C4-2B (cell line): ENCODE data around the gene SLC22A31.

ENCODE experiments used
- H3K27ac ChIP-seq: fragments of 450-650 bp; 2 replicates; pipeline ENCODE4 v1.5.1; 2017
- CTCF ChIP-seq: fragments of 450-650 bp; conservative IDR thresholded peaks from 2 replicates; pipeline ENCODE4 v1.5.1; 2017; ENCODE audit warnings: mild to moderate bottlenecking
- ZFX ChIP-seq: fragments of 450-650 bp; IDR thresholded peaks from 2 replicates; pipeline ENCODE4 v1.6.1; 2017

SLC22A31 gene

GRCh38 chr16:89199241-89200123 is 855 bp downstream of the SLC22A31 start:
- TF ChIP-seq ZFX (no peak), CTCF (no peak)
- H3K27ac ChIP-seq, result no peak overlapping the region

GRCh38 chr16:89198417-89199240 is 1.7 kb downstream of the SLC22A31 start:
- TF ChIP-seq ZFX, result no peak
- no peak for TF ChIP-seq CTCF
- no peak overlapping the region for H3K27ac ChIP-seq

- TF ChIP-seq ZFX (no peak), CTCF (no peak)
- H3K27ac ChIP-seq, result no peak overlapping the region
Measured at GRCh38 chr16:89197633-89198416, 2.5 kb downstream of the SLC22A31 start.

GRCh38 chr16:89197033-89197632 is 3.2 kb downstream of the SLC22A31 start:
- no peak overlapping the region for H3K27ac ChIP-seq
- TF ChIP-seq ZFX (no peak), CTCF (no peak)

GRCh38 chr16:89195521-89196171 is 4.7 kb downstream of the SLC22A31 start:
- no peak for TF ChIP-seq ZFX
- no peak for TF ChIP-seq CTCF
- H3K27ac ChIP-seq, result no peak overlapping the region
